AG04449 (cell line): ENCODE data around the gene COA6.
"Not testable (repeated sequence)": the region's sequence is repeated elsewhere in the genome, so short reads cannot be mapped to it uniquely, and the experiment has no call there.

Experiments used
- CTCF ChIA-PET: fragments of 350-600 bp; formaldehyde crosslinking; extraction: SDS; loops from one replicate; lab custom pipeline; 2021; ENCODE audit warnings: antibody characterized with exemption; lab: Yijun Ruan, JAX
- POLR2A ChIA-PET: fragments of 400-600, 350-600 bp; formaldehyde crosslinking; extraction: SDS; loops from one replicate; lab custom pipeline; 2020; ENCODE audit warnings: antibody characterized with exemption, inconsistent platforms; lab: Yijun Ruan, JAX
- DNase-seq: peaks from one replicate; pipeline ENCODE4 v3.0.0-alpha.2; 2010; ENCODE audit warnings: low read depth, low spot score
- H3K4me3 ChIP-seq: 2 replicates; pipeline ENCODE4 v1.5.1; 2011; ENCODE audit warnings: low read depth, mild to moderate bottlenecking, control low read depth, low read length
- CTCF ChIP-seq: IDR thresholded peaks from one replicate; pipeline ENCODE4 v1.5.1; 2011; ENCODE audit warnings: mild to moderate bottlenecking, moderate library complexity, low read length, control low read depth, inconsistent platforms; ENCODE audit not compliant: insufficient read depth; ENCODE audit errors: missing control alignments

The COA6 gene

GRCh38 chr1:234345237-234345636 is 28.0 kb upstream of the COA6 start:
- CTCF ChIA-PET, result no interaction called here
- no peak for DNase-seq
- TF ChIP-seq CTCF, result no peak
- no peak overlapping the region for H3K4me3 ChIP-seq
- POLR2A ChIA-PET, result no interaction called here

- H3K4me3 ChIP-seq, result no peak overlapping the region
- POLR2A ChIA-PET, result no interaction called here
These were observed 24.3 kb upstream of the COA6 start for GRCh38 chr1:234348964-234349363.

GRCh38 chr1:234355782-234356510 is 17.3 kb upstream of the COA6 start:
- ChIA-PET POLR2A (no interaction called here), CTCF (no interaction called here)
- DNase-seq, result no peak
- H3K4me3 ChIP-seq, result no peak overlapping the region
- no peak for TF ChIP-seq CTCF

More at GRCh38 chr1:234348964-234349363, 24.3 kb upstream of the COA6 start:
- DNase-seq, result no peak
- CTCF ChIA-PET, result no interaction called here
- no peak for TF ChIP-seq CTCF

- POLR2A ChIA-PET, CTCF ChIA-PET, DNase-seq, H3K4me3 ChIP-seq: not testable (repeated sequence)
These were observed 16.5 kb upstream of the COA6 start for GRCh38 chr1:234356615-234357269.

GRCh38 chr1:234357831-234358230 is 15.4 kb upstream of the COA6 start:
- ChIA-PET CTCF (no interaction called here), POLR2A (no interaction called here)
- no peak overlapping the region for H3K4me3 ChIP-seq
- DNase-seq, result no peak
- TF ChIP-seq CTCF, result no peak

GRCh38 chr1:234361102-234361603 is 12.1 kb upstream of the COA6 start:
- no peak for TF ChIP-seq CTCF
- ChIA-PET POLR2A (no interaction called here), CTCF (no interaction called here)
- DNase-seq, result no peak
- no peak overlapping the region for H3K4me3 ChIP-seq
